ENCODE measurements around the gene SLC16A11.
A peak's percentile ranks its signal among the peaks of the same experiment; 100 is the strongest.
"Not testable (repeated sequence)": the region's sequence is repeated elsewhere in the genome, so short reads cannot be mapped to it uniquely, and the experiment has no call there.

The SLC16A11 gene

DNA sequence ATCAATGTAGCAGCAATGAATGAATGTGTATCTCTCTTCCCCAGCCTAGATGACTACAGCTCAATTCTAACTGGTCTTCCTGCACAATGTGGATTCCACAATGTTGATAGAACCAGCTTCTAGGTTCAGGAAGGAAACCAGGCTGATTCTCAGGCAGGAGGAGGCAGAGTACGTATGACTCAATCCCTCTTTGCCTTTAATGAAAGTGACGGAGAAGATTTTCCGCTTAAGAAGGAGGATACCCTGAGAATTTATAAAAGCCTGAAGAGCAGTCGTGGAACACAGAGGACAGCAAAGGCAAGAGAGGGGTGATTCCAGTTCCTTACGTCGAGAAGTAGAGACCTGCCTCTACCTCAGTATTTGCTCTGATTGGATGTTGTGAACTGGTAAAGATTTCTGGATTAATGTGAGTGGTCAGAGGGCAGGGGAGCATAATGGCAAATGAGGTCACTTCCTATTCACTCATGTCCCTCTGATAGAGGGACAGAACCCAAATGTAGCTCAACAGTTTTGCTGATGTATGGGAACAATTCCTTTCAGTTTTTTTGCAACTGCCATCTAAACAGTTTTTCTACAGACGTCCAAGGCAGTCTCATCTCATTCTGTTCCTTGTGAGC, 15.0 kb upstream of the SLC16A11 start:
- DNase-seq (ENCODE audit: low read depth in 2 of 2): no peak

DNA sequence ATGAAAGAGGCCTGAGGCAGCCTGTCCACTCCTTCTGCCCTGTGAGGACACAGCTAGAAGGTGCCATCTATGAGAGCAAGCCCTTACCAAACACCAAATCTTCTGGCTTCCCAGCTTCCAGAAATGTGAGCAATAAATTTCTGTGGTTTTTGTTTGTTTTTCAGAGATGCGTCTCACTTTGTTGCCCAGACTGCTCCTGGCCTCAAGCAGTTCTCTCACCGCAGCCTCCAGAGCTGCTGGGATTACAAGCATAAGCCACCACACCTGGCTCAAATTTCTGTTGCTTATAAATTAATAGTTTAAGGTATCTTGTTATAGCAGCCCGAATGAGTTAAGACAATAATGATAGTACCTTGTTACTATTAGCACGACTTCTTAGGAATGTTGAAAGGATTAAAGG, 12.5 kb upstream of the SLC16A11 start:
- no peak for DNase-seq (ENCODE audit: low read depth in 2 of 2)

DNA sequence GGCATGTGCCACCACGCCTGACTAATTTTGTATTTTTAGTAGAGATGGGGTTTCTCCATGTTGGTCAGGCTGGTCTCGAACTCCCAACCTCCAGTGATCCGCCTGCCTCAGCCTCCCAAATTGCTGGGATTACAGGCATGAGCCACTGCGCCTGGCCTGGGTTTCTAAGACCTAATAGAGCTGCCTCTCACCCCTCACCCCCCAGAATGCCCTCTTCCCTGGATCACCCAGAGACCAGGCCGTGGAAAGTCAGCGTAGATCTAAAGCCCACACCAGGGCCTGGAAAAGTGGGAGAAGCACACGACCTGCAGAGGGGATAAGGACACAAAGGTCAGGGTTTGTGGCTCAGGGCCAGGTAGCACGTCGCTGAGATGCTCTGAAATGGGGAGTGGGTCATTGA, 6.7 kb upstream of the SLC16A11 start:
- DNase-seq (ENCODE audit: low read depth in 2 of 2): not testable (repeated sequence)

DNA sequence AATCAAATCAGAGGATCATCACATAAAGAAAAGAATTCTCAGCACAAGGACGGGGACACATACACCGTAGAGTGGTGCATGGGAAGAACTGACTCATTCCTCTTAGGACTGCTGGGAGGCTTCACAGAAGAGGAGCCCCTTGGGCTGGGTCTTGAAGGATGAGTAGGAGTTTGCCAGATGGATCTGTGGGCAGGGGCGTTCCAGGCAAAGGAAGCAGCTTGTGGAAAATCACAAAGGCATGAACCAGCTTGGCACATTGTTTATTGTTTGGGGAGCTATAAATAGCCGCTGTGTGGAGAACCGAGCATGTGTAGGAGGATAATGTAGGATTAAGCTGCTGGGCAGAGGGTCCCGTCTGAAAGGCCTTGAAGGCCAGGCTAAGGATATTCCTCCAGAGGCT, 5.1 kb upstream of the SLC16A11 start:
- DNase-seq (ENCODE audit: low read depth in 2 of 2): no peak

DNA sequence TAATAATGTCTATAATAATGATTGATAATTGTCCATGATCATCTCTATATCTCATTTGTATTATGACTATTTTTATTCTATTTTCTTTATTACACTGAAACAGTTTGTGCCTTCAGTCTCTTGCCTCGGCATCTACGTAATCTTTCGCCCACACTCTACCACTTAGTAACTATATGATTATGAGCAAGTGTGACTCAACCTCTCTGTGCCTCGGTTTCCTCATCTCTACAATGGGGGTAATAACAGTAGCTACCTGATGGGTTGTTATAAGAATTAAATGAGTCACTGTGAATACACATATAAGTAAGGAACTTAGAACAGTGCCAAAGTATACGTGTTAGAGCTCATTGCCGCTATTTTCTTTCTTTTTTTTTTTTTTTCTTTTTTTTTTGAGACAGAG, 3.7 kb upstream of the SLC16A11 start:
- DNase-seq (ENCODE audit: low read depth in 2 of 2): no peak

DNA sequence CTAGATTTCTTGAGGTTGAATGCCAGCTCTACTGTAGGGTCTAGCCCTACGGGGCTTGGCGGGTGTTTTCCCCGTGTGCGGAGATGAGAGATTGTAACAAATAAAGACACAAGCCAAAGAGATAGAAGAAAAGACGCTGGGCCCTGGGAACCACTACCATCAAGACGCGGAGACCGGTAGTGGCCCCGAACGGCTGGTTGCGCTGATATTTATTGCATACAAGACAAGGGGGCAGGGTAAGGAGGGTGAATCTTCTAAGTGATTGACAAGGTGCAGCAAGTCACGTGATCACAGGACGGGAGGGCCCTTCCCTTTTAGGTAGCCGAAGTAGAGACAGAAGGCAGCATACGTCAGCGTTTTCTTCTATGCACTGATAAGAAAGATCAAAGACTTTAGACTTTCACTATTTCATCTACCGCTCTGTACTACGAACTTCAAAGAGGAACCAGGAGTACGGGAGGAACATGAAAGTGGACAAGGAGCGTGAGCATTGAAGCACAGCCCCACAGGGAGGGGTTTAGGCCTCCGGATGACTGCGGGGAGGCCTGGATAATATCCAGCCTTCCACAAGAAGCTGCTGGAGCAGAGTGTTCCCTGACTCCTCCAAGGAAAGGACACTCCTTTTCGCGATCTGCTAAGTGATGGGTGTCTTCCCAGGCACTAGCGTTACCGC, 3.0 kb upstream of the SLC16A11 start:
- DNase-seq (ENCODE audit: low read depth in 2 of 2): not testable (repeated sequence)

DNA sequence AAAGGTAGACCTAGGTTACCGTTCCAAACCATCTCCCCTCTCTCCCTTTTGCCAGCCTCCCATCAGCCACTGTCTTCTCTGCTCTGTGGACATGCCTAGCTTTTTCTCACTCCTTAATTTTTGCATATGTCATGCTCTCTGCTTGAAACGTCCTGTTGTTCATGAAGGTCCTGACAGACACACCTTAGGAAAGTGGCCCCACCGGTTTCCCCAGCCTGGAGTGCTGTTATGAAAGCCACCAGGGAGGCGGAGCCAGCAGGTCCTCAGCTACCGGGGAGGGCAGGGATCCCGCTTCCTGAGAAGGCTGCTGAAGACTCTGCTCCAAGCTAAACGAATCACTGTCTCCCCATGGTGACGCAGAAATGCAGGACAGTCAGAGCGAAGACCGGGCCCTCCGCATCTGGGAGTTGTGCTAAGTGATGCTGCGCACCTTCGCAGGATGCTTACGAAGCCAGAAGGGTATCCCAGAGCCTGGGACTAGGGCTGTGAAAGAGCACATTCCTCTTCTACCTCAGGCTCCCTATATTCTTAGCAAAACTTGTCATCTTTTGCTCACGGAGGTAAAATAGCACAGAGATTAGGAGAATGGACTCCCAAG, 2.3 kb upstream of the SLC16A11 start:
- no peak for DNase-seq (ENCODE audit: low read depth in 2 of 2)

DNA sequence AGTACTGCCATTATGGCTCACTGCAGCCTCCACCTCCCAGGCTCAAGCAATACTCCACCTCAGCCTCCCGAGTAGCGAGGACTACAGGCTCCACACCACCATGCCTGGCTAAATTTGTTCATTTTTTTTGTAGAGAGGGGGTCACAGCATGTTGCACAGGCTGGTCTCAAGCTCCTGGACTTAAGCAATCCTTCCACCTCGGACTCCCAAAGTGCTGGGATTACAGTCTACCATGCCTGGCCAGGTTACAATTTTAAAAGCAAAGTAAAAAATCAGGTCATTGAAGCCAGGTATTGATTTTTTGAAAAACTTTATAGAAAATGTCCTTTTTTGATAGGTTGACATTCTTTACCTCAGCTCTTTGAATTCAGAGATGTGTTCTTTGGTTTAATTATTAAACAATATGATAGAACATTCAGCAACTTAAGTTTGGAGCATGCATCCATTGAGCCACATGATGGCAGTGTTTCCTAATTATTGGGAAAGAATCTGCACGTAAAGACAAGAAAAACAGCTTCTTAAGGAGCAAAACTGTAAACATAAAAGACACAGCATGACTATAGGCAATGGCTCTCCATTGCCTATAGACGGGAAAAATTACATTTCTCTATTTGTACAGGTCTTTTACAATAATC, 1.7 kb upstream of the SLC16A11 start:
- DNase-seq (ENCODE audit: low read depth in 2 of 2): no peak

DNA sequence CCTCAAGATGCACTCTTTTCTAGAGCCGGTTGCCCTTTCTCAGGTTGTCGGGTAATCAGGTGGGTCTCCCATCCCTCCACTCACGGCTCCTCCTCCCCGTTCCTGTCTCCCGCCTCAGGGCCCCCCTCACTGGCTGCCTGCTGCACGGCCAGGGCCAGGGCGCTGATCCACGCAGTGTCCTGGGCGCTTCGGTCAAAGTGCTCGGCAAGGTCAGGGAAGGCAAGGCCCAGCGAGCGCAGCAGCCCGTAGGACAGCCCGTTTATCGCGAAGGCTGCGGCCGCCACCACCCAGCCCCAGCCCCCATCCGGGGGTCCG, 753 bp downstream of the SLC16A11 start:
- no peak for DNase-seq (ENCODE audit: low read depth in 2 of 2)

DNA sequence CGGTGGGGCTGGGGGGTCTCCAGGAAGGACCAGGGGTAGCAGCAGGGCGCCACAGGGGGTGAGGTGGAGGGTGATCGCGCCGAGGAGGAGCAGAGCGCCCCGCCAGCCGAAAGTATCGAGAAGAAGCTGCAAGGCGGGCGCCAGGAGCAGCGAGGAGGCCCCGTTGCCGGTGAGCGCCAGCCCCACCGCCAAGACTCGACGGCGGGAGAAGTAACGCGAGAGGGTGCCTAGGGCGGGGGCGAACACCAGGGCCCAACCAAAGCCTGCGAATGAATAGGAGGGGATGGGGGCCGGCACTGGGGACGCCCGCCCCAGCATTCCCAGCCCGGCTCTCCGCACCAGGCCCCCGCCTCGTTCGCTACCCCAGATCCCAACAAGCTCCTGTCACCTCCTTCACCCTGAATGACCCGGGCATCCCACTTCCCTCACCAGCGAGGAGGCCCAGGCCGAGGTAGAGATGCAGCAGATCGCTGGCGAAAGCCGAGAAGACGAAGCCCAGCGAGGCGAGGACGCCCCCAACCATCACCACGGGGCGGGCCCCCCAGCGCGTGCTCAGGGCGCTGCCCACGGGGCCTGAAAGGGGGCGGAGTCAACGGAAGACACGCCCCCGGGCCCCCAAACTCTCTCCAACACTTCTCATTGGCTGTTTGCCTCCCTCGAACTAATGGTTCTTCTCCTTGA, 1.3 kb downstream of the SLC16A11 start:
- DNase-seq (ENCODE audit: low read depth in 2 of 2): no peak

DNA sequence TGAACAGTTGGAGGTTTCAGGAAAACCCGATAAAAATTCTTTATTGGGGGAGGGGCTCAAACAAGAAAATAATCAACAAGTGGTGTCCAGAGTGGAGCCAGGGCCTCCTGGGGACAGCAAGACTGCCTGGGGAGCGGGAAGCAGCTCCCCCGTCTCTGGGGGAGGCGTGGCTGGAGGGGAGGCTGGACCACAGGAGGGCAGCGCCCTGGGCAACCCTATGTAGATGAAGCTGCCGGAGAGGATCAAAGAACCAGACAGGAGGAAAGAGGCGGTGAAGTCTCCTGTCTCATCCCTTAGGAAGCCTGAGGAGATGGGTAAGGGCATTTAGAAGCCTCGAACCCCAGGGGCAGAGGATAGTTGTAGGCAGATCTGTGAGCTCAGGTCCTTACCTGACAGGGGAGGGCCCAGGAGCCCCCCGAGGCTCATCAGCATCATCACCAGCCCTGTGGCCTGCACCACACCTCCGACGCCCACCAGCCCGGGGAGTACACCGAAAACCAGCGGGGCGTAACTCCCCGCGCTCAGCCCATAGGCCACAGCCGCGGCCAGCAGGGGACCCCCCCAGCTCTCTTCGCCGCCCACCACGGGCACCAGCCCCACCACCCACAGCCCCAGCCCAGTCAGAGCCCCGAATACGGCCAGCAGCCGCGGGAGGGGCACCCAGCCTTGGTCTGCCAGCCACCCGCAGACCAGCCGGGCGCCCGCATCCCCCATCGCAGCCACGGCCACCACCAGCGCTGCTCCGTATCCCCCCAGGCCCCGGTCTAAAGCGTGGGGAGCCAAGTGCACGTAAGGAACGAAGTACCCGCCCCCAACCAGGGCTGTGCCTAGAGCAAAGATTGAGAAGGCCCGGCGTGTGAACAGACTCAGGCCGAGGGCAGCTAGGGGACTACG, 2.0 kb downstream of the SLC16A11 start:
- DNase-seq (ENCODE audit: low read depth in 2 of 2): peak in 1 of 2 donors; percentile 37

DNA sequence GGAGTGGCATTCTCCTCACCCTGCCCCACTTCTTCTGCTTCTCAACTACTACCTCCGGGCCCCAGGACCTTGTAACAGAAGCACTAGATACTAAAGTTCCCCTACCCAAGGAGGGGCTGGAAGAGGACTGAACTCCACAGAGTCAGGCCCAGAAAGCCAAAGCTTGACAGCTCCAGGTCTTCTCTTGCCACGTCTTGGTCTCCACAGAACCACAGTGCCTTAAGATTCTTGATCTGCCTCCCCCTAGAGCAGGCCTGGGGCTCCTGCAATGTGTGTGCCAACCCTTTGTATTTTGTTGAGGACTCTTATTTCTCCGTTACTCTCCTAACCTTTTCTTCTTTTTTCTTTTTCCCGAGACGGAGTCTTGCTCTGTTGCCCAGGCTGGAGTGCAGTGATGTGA, 4.1 kb downstream of the SLC16A11 start:
- no peak for DNase-seq (ENCODE audit: low read depth in 2 of 2)

DNA sequence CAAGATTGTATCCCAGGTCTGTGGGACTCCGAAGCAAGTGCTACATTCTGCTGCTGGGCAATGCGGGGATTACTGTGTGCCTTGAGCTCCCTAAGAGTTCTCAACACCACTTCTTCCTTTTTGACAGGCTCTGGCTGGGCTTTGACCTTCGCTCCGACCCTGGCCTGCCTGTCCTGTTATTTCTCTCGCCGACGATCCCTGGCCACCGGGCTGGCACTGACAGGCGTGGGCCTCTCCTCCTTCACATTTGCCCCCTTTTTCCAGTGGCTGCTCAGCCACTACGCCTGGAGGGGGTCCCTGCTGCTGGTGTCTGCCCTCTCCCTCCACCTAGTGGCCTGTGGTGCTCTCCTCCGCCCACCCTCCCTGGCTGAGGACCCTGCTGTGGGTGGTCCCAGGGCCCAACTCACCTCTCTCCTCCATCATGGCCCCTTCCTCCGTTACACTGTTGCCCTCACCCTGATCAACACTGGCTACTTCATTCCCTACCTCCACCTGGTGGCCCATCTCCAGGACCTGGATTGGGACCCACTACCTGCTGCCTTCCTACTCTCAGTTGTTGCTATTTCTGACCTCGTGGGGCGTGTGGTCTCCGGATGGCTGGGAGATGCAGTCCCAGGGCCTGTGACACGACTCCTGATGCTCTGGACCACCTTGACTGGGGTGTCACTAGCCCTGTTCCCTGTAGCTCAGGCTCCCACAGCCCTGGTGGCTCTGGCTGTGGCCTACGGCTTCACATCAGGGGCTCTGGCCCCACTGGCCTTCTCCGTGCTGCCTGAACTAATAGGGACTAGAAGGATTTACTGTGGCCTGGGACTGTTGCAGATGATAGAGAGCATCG, 5.6 kb downstream of the SLC16A11 start:
- DNase-seq (ENCODE audit: low read depth in 2 of 2): no peak

DNA sequence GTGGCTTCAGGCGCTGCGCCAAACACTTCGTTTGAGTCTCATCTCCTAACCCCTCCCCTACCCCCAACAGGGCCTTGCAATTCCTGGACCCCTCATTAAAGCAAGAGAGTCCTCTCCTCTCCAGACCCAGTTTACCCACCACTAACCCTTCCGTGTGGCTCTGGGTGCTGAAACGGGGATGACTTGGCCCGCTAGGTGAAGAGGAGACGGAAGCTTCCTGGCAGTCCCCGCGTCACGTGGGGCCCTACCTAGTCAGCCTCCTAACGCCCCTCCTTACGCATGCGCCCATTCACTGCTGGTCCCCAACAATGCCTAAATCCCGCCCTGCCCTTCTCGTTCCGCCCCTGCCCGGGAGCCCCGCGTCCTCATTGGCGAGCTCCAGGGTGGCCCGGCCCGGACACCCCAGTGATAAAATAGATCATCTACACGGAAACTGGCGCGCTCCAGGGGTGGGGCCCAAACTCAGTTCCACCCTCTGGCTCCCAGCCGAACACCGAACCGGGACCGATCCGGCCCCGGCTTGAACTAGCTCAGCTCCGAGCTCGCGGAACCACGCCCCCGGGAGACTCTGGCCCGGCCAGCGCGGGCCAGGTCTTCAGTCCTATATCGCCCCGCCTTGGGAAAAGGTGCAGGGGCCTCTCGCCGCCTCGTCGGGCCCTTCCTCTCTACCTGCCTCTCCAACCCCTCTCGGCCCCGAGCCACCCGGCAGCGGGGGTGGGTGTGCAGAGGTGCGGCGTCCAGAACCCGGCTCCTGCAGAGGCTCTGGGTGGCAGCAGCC, 8.1 kb downstream of the SLC16A11 start, which contains the start of gene SLC16A13:
SLC16A13 (plus strand) TSS at position 425 of the 778 bp plus-strand sequence. CDS start 368 bp downstream, outside the sequence.
- peak; percentile 96 to 98 for DNase-seq (ENCODE audit: low read depth in 2 of 2)

DNA sequence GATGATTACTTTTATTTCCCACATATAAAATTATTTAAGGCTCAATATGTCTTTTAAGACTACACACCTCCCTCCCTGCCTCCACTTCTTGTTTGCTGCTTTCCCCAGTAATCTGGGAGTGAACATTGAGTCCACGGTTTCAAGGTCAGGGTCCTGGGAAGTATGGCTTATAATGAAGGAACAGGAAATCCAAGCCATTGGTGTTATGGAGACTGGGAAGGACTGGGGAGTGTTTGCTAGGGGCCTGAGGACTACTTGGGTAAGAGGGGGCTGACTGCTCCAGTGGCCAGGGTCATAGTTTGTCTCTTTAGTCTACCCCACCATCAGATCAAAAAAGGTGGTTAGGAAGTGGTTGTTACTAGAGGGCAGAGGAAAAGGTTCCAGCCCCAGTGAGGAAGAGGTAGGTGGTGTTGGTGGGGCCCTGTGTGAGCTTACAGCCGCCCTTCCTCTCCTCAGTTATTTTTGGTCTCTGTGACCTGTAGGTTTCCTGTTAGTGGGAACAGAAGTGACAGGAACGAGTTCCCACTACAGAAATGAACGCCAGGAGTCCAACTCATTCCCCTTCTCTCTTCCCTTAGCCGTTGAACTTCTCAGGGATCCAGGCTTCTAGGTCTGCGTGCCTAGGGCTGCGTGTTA, 8.8 kb downstream of the SLC16A11 start:
- no peak for DNase-seq (ENCODE audit: low read depth in 2 of 2)

DNA sequence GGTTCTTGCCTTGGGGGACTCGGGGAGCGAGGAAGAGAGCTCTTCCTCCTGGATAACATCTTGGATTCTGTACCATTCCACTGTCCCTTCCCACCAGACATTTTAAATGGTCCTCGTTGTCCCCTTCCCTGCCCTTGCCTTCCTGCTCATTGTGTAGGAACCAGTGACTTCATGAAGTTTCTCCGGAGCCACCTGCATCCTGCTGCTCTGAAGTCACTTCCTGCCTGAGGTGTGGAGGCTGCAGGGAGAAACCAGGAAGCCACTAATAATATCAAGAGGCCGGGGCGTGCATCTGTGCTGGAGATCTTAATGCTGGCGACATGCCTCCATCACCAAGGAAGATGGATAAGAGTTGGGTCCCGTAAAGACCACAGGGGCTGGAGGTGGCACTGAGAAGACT, 14.2 kb downstream of the SLC16A11 start:
- no peak for DNase-seq (ENCODE audit: low read depth in 2 of 2)

DNA sequence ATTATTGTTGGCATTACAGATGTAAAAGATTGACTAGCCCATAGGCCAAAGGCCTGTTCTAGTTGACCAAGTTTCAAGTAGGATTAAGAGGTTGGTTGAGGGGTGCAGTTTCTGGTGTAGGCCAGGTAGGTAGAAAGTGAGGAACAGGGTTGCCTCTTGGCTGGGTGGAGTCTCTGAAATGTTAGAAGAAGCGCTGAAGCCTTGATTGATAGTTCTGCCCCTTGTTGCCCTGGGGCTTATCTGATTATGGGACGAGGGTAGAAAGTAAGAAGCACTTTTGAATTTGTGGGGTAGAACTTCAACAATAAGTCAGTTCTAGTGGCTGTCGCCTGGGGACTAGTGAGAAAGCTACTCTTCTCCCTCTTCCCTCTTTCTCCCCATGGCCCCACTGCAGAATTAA, 14.8 kb downstream of the SLC16A11 start:
- DNase-seq (ENCODE audit: low read depth in 2 of 2): no peak

DNA sequence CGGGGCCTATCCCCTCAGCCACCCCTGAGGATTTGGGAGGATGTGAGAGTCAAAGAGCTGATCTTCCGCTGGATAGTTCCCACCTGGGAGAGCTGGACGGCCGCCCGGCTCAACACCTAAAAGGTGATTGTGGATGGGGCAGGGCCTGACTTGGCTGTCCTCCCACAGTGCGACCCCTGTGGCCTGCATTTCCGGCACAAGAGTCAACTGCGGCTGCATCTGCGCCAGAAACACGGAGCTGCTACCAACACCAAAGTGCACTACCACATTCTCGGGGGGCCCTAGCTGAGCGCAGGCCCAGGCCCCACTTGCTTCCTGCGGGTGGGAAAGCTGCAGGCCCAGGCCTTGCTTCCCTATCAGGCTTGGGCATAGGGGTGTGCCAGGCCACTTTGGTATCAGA, 16.6 kb downstream of the SLC16A11 start:
- no peak for DNase-seq (ENCODE audit: low read depth in 2 of 2)

DNA sequence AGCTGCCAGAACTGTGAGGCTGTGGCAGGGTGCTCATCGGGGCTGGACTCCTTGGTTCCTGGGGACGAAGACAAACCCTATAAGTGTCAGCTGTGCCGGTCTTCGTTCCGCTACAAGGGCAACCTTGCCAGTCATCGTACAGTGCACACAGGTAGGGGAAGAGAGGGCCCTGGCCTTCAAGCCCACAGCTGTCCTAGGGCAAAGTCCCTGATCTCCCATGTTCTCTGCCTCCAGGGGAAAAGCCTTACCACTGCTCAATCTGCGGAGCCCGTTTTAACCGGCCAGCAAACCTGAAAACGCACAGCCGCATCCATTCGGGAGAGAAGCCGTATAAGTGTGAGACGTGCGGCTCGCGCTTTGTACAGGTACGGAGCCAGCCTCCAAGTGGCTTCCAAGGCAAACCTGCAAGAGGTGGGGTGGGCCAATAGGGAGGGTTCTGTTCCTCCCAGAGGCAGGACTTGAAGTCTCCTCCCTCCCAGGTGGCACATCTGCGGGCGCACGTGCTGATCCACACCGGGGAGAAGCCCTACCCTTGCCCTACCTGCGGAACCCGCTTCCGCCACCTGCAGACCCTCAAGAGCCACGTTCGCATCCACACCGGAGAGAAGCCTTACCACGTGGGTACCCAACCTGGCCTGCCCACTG, 17.3 kb downstream of the SLC16A11 start:
- DNase-seq (ENCODE audit: low read depth in 2 of 2): no peak
